ENCODE data around the gene TSEN54.

The TSEN54 gene

GRCh38 chr17:75542728-75543336 lies 26.5 kb downstream of the TSEN54 start:
- DNase-seq (ENCODE audit: low read depth, low spot score) = no peak

- no peak for DNase-seq (ENCODE audit: low read depth, low spot score)
Observed at GRCh38 chr17:75544250-75544649, 27.9 kb downstream of the TSEN54 start.

GRCh38 chr17:75546181-75546580 lies 29.9 kb downstream of the TSEN54 start:
- DNase-seq (ENCODE audit: low read depth, low spot score) = no peak

- no peak for DNase-seq (ENCODE audit: low read depth, low spot score)
Observed at GRCh38 chr17:75547091-75547490, 30.8 kb downstream of the TSEN54 start.

- DNase-seq (ENCODE audit: low read depth, low spot score) = no peak
Observed at GRCh38 chr17:75548813-75549212, 32.5 kb downstream of the TSEN54 start.

- DNase-seq (ENCODE audit: low read depth, low spot score) = no peak
Observed at GRCh38 chr17:75549246-75550138, 33.2 kb downstream of the TSEN54 start.

- DNase-seq (ENCODE audit: low read depth, low spot score) = no peak
Observed at GRCh38 chr17:75550139-75550465, 33.8 kb downstream of the TSEN54 start.

GRCh38 chr17:75551266-75551665 lies 34.9 kb downstream of the TSEN54 start:
- no peak for DNase-seq (ENCODE audit: low read depth, low spot score)

- DNase-seq (ENCODE audit: low read depth, low spot score) = no peak
Observed at GRCh38 chr17:75552425-75553294, 36.3 kb downstream of the TSEN54 start.

GRCh38 chr17:75553295-75554110 lies 37.2 kb downstream of the TSEN54 start:
- no peak for DNase-seq (ENCODE audit: low read depth, low spot score)

GRCh38 chr17:75555679-75556153 lies 39.4 kb downstream of the TSEN54 start:
- DNase-seq (ENCODE audit: low read depth, low spot score) = no peak

- DNase-seq (ENCODE audit: low read depth, low spot score) = no peak
Observed at GRCh38 chr17:75557075-75557851, 40.9 kb downstream of the TSEN54 start.

- no peak for DNase-seq (ENCODE audit: low read depth, low spot score)
Observed at GRCh38 chr17:75557852-75558665, 41.7 kb downstream of the TSEN54 start.

- no peak for DNase-seq (ENCODE audit: low read depth, low spot score)
Observed at GRCh38 chr17:75558666-75559530, 42.6 kb downstream of the TSEN54 start.

GRCh38 chr17:75559958-75560533 lies 43.7 kb downstream of the TSEN54 start:
- DNase-seq (ENCODE audit: low read depth, low spot score) = no peak

GRCh38 chr17:75561927-75562603 lies 45.7 kb downstream of the TSEN54 start:
- DNase-seq (ENCODE audit: low read depth, low spot score) = no peak

GRCh38 chr17:75563063-75563758 lies 46.9 kb downstream of the TSEN54 start:
- DNase-seq (ENCODE audit: low read depth, low spot score) = no peak
